SK-N-SH treated with all-trans-retinoic acid at 6 μM for 48 hours (cell line): ENCODE results near the gene NMUR1.

Source experiments
- ARNTL ChIP-seq: fragments of 450-650 bp; formaldehyde crosslinking; IDR thresholded peaks from 2 replicates; pipeline ENCODE4 v1.5.0; 2020; ENCODE audit warnings: low read depth, mild to moderate bottlenecking, moderate library complexity, borderline replicate concordance
- BACH2 ChIP-seq: fragments of 250-450 bp; sonication (Bioruptor Pico); IDR thresholded peaks from 2 replicates; pipeline ENCODE4 v1.9.0; 2021; ENCODE audit warnings: mild to moderate bottlenecking, borderline replicate concordance
- GLIS3 ChIP-seq: fragments of 250-450 bp; sonication (Bioruptor Pico); IDR thresholded peaks from 2 replicates; pipeline ENCODE4 v1.5.0; 2020; ENCODE audit warnings: mild to moderate bottlenecking, moderate library complexity
- TCF4 ChIP-seq: fragments of 250-450 bp; sonication (Bioruptor Pico); IDR thresholded peaks from 2 replicates; pipeline ENCODE4 v1.8.0; 2021; ENCODE audit warnings: mild to moderate bottlenecking, moderate library complexity, borderline replicate concordance
- TOX ChIP-seq: fragments of 250-450 bp; sonication (Bioruptor Pico); IDR thresholded peaks from 2 replicates; pipeline ENCODE4 v1.8.0; 2021; ENCODE audit warnings: mild to moderate bottlenecking, moderate library complexity, borderline replicate concordance
- ZFP30 ChIP-seq: fragments of 450-650 bp; formaldehyde crosslinking; IDR thresholded peaks from 2 replicates; pipeline ENCODE4 v1.5.0; 2022; ENCODE audit warnings: mild to moderate bottlenecking, moderate library complexity
- ZNF565 ChIP-seq: fragments of 450-650 bp; formaldehyde crosslinking; conservative IDR thresholded peaks from 2 replicates; pipeline ENCODE4 v1.5.0; 2020; ENCODE audit warnings: low read depth, mild to moderate bottlenecking, moderate library complexity
- ZNF8 ChIP-seq: fragments of 450-650 bp; formaldehyde crosslinking; IDR thresholded peaks from 2 replicates; pipeline ENCODE4 v1.5.0; 2020; ENCODE audit warnings: mild to moderate bottlenecking, moderate library complexity
- TF ChIP-seq, protein P1 (sequence below): fragments of 250-450 bp; sonication (Bioruptor Pico); IDR thresholded peaks from 2 replicates; pipeline ENCODE4 v1.5.0; 2020; ENCODE audit warnings: mild to moderate bottlenecking, moderate library complexity
- TF ChIP-seq, protein P2 (sequence below): fragments of 250-450 bp; sonication (Bioruptor Pico); IDR thresholded peaks from 2 replicates; pipeline ENCODE4 v1.5.1; 2020; ENCODE audit warnings: low read depth, mild to moderate bottlenecking, moderate library complexity
- TF ChIP-seq, protein P3 (sequence below): fragments of 250-450 bp; sonication (Bioruptor Pico); IDR thresholded peaks from 2 replicates; pipeline ENCODE4 v1.8.0; 2020; ENCODE audit warnings: mild to moderate bottlenecking, moderate library complexity, borderline replicate concordance

DNA sequence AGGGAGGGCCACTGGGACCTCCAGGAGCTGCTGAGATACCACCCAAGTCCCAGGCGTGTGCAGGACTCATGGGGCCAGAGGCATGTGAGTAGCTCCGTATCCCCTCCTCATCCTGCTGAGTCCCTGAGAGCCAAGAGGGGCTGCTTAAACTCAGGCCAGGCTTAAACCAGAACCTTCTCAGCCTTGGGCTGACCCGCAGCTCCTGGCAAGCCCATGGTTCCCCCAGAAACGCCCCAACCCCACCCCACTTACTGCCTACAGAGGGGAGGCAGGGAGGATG lies 2.5 kb upstream of the NMUR1 start:
- TF ChIP-seq ZFP30: no peak
- TF ChIP-seq BACH2 (CRISPR knock-in tag): no peak
- TF ChIP-seq TOX: no peak
- TF ChIP-seq, protein P1, sequence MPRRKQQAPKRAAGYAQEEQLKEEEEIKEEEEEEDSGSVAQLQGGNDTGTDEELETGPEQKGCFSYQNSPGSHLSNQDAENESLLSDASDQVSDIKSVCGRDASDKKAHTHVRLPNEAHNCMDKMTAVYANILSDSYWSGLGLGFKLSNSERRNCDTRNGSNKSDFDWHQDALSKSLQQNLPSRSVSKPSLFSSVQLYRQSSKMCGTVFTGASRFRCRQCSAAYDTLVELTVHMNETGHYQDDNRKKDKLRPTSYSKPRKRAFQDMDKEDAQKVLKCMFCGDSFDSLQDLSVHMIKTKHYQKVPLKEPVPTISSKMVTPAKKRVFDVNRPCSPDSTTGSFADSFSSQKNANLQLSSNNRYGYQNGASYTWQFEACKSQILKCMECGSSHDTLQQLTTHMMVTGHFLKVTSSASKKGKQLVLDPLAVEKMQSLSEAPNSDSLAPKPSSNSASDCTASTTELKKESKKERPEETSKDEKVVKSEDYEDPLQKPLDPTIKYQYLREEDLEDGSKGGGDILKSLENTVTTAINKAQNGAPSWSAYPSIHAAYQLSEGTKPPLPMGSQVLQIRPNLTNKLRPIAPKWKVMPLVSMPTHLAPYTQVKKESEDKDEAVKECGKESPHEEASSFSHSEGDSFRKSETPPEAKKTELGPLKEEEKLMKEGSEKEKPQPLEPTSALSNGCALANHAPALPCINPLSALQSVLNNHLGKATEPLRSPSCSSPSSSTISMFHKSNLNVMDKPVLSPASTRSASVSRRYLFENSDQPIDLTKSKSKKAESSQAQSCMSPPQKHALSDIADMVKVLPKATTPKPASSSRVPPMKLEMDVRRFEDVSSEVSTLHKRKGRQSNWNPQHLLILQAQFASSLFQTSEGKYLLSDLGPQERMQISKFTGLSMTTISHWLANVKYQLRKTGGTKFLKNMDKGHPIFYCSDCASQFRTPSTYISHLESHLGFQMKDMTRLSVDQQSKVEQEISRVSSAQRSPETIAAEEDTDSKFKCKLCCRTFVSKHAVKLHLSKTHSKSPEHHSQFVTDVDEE (CRISPR knock-in tag): no peak
- TF ChIP-seq TCF4: no peak
- TF ChIP-seq, protein P2, sequence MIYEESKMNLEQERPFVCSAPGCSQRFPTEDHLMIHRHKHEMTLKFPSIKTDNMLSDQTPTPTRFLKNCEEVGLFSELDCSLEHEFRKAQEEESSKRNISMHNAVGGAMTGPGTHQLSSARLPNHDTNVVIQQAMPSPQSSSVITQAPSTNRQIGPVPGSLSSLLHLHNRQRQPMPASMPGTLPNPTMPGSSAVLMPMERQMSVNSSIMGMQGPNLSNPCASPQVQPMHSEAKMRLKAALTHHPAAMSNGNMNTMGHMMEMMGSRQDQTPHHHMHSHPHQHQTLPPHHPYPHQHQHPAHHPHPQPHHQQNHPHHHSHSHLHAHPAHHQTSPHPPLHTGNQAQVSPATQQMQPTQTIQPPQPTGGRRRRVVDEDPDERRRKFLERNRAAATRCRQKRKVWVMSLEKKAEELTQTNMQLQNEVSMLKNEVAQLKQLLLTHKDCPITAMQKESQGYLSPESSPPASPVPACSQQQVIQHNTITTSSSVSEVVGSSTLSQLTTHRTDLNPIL (CRISPR knock-in tag): no peak
- no peak for TF ChIP-seq GLIS3 (CRISPR knock-in tag)
- TF ChIP-seq, protein P3, sequence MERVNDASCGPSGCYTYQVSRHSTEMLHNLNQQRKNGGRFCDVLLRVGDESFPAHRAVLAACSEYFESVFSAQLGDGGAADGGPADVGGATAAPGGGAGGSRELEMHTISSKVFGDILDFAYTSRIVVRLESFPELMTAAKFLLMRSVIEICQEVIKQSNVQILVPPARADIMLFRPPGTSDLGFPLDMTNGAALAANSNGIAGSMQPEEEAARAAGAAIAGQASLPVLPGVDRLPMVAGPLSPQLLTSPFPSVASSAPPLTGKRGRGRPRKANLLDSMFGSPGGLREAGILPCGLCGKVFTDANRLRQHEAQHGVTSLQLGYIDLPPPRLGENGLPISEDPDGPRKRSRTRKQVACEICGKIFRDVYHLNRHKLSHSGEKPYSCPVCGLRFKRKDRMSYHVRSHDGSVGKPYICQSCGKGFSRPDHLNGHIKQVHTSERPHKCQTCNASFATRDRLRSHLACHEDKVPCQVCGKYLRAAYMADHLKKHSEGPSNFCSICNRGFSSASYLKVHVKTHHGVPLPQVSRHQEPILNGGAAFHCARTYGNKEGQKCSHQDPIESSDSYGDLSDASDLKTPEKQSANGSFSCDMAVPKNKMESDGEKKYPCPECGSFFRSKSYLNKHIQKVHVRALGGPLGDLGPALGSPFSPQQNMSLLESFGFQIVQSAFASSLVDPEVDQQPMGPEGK (CRISPR knock-in tag): no peak
- no peak for TF ChIP-seq ZNF565 (CRISPR knock-in tag)
- TF ChIP-seq ARNTL: no peak
- no peak for TF ChIP-seq ZNF8
